Ovary (tissue), 9 donors: ENCODE measurements around the gene SLC25A27. TPM values are rescaled to one million over a fixed set of nuclear protein-coding genes. Genes with fewer than 3 reads are reported as not detected.

ENCODE experiments used
- DNase-seq, 5 donors: peaks; one replicate each; pipeline ENCODE4 v3.0.0-alpha.2; 2019 to 2020
- H3K27ac ChIP-seq, 2 donors: fragments of 200-600 bp; one replicate each; pipeline versions ENCODE4 v1.5.1 to v1.8.0; 2019 to 2022
- H3K27me3 ChIP-seq: fragments of 200-600 bp; one replicate; pipeline ENCODE4 v1.8.0; 2022
- H3K36me3 ChIP-seq: fragments of 200-600 bp; sonication (generic); one replicate; pipeline ENCODE4 v1.5.1; 2019
- H3K4me1 ChIP-seq: one replicate; pipeline ENCODE4 v1.8.1; 2013; ENCODE audit warnings: mild to moderate bottlenecking, moderate library complexity; ENCODE audit not compliant: insufficient read depth
- H3K4me3 ChIP-seq: fragments of 200-600 bp; sonication (generic); one replicate; pipeline ENCODE4 v1.5.1; 2017
- H3K9me3 ChIP-seq, 2 donors: fragments of 200-600 bp in 1 of 2; sonication (generic) in 1 of 2; one replicate each; pipeline versions ENCODE4 v1.5.1 to v1.8.1; 2013 to 2019; ENCODE audit warnings: mild to moderate bottlenecking in 1 of 2, moderate library complexity in 1 of 2
- CTCF ChIP-seq, 3 donors: fragments of 450-650 bp in 2 of 3; fragments of 200-600 bp in 1 of 3; IDR thresholded peaks; one replicate each; pipeline versions ENCODE4 v1.5.1 to v1.8.0; 2016 to 2022; ENCODE audit warnings: antibody characterized with exemption in 3 of 3, mild to moderate bottlenecking in 1 of 3
- EP300 ChIP-seq: sonication (generic); formaldehyde crosslinking; IDR thresholded peaks from one replicate; pipeline ENCODE4 v1.6.1; 2017; ENCODE audit warnings: antibody characterized with exemption
- POLR2A ChIP-seq: fragments of 450-650 bp; IDR thresholded peaks from one replicate; pipeline ENCODE4 v1.6.1; 2017; ENCODE audit warnings: antibody characterized with exemption, mild to moderate bottlenecking, moderate library complexity
- WGBS, 3 donors: extraction: QIAGEN DNeasy Blood & Tissue Kit in 1 of 3; methylation state at CpG; one replicate each; pipeline versions ENCODE4 v1.1.5 to v1.1.7; 2013 to 2017; 5-methylcytosine and 5-hydroxymethylcytosine counted together
- intact Hi-C, 4 donors: fragments of 100-400 bp; cut with DNase I; formaldehyde crosslinking; loops; one replicate each; pipeline versions ENCODE4 v1.11.0 to v1.15.1; 2022 to 2023
- polyA plus RNA-seq, 2 donors: library from polyadenylated mRNA; stranded (reverse); fragments of 200-250 nt in 1 of 2; fragments of 350-450 nt in 1 of 2; fragmentation: Illumina TruSeq in 1 of 2; extraction: RNeasy Lipid Tissue Mini Kit (QIAGEN cat#74804) in 1 of 2; gene quantifications; one replicate each; pipeline ENCODE4 v1.2.3, GENCODE V29; 2013 to 2014
- total RNA-seq, 7 donors: library from RNA; depleted of rRNA in 2 of 7; stranded (reverse); fragments of >200 nt in 2 of 7; fragmentation: NEBNext Ultra II Directional in 3 of 7; extraction: Animal tissue kit (Norgen Biotek cat#: 25700) in 3 of 7; gene quantifications; one replicate each; pipeline versions ENCODE4 v1.1.0 to v1.2.4, GENCODE V29; 2016 to 2023
- donor health status: DM: no; HTN: no; CAD: no; lungs with moderate emphysema.
- donor health status: DM: no; HTN: no; CAD: no.
- donor health status: Bipolar disorder and iron deficiency.
- donor health status: DM: yes; HTN: yes; CAD: no.
- donor health status: DM: no; HTN: no; CAD: no.
- donor health status: DM: yes; HTN: yes; CAD: no.

Gene SLC25A27
- total and polyA plus RNA-seq, 9 donors = 21.0 to 56.9 (median 37.0) TPM

GRCh38 chr6:46657642-46658041, 4.9 kb downstream of the SLC25A27 start:
- no peak for DNase-seq
- Histone ChIP-seq H3K27ac (no peak overlapping the region), H3K4me1 (no peaks in the 10 kb centered on the region), H3K4me3 (no peak overlapping the region), H3K27me3 (no peaks in the 10 kb centered on the region), H3K9me3 (no peaks in the 10 kb centered on the region), H3K36me3 (no peaks in the 10 kb centered on the region)
- TF ChIP-seq POLR2A (no peak), EP300 (no peak), CTCF (IDR thresholded peaks at IDR 0.05) (no peak)
- intact Hi-C loops = no loop called here

DNA sequence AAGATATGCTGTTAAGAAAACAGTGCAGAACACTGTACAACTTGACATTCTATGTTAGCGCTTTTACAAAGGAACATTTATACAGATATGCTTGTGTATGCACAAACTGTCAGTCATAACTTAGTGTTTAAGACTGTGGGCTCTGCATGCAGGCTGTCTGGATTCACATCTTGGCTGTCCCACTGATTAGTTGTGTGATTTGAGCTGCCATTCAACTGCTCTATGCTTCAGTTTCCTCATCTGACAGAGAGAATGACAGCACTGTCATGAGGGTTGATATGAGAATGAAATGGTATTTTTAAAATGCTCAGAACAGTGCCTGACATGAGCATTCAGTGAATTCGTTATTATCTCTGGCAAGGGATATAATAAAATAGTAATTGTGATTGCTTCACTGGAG, 8.7 kb downstream of the SLC25A27 start:
- no peaks in the 10 kb centered on the region for H3K36me3 ChIP-seq
- H3K4me1 ChIP-seq = no peaks in the 10 kb centered on the region
- intact Hi-C loops = no loop called here
- H3K4me3 ChIP-seq = no peak overlapping the region
- 70 to 78% (median 74%) methylated on average over 2 of the region's 2 CpGs for WGBS, 3 donors
- H3K27ac ChIP-seq = no peak overlapping the region
- DNase-seq = no peak
- TF ChIP-seq EP300 = no peak
- H3K9me3 ChIP-seq = no peaks in the 10 kb centered on the region
- no peaks in the 10 kb centered on the region for H3K27me3 ChIP-seq

GRCh38 chr6:46667377-46667776, 14.6 kb downstream of the SLC25A27 start:
- Histone ChIP-seq H3K4me3 (no peak overlapping the region), H3K4me1 (no peaks in the 10 kb centered on the region), H3K27ac (no peak overlapping the region), H3K9me3 (no peaks in the 10 kb centered on the region), H3K27me3 (no peaks in the 10 kb centered on the region), H3K36me3 (no peaks in the 10 kb centered on the region)
- no peak for DNase-seq
- no peak for TF ChIP-seq CTCF (IDR thresholded peaks at IDR 0.05)
- 93 to 97% (median 96%) methylated on average over 2 of the region's 2 CpGs for WGBS, 3 donors
- intact Hi-C loops = no loop called here

- no peak for DNase-seq
- intact Hi-C loops = no loop called here
- no peak overlapping the region for H3K27ac ChIP-seq
- no peaks in the 10 kb centered on the region for H3K9me3 ChIP-seq
- no peaks in the 10 kb centered on the region for H3K4me1 ChIP-seq
- H3K36me3 ChIP-seq = no peaks in the 10 kb centered on the region
- no peaks in the 10 kb centered on the region for H3K27me3 ChIP-seq
- WGBS, 3 donors = 38 to 79% (median 42%) methylated on average over 1 of the region's 1 CpG
- TF ChIP-seq POLR2A (no peak), EP300 (no peak), CTCF (IDR thresholded peaks at IDR 0.05) (no peak)
- H3K4me3 ChIP-seq = no peak overlapping the region
Observed at GRCh38 chr6:46674410-46674809, 21.6 kb downstream of the SLC25A27 start.

- H3K27me3 ChIP-seq = no peaks in the 10 kb centered on the region
- TF ChIP-seq POLR2A (no peak), EP300 (no peak), CTCF (IDR thresholded peaks at IDR 0.05) (no peak)
- H3K4me3 ChIP-seq = no peak overlapping the region
- no peaks in the 10 kb centered on the region for H3K36me3 ChIP-seq
- intact Hi-C loops = no loop called here
- H3K27ac ChIP-seq = no peak overlapping the region
- no peak for DNase-seq
- WGBS, 3 donors = 83 to 87% (median 85%) methylated on average over 6 of the region's 6 CpGs
- H3K4me1 ChIP-seq = no peaks in the 10 kb centered on the region
- H3K9me3 ChIP-seq = no peaks in the 10 kb centered on the region
Observed at GRCh38 chr6:46676604-46677313, 24.0 kb downstream of the SLC25A27 start.
